OCI-LY7 (cell line): ENCODE data around the gene FCHO2. TPM values are rescaled to one million over a fixed set of nuclear protein-coding genes. Genes with fewer than 3 reads are reported as not detected.
A peak's percentile ranks its signal among the peaks of the same experiment; 100 is the strongest.

ENCODE experiments used
- BruUV-seq: library from RNA; stranded (reverse); fragments of 400-500 nt; replicated peaks from 2 replicates; lab custom pipeline; 2021; lab: Mats Ljungman, UMichigan
- CTCF ChIA-PET: fragments of 300-600 bp; sonication (Branson Sonifier 250); formaldehyde crosslinking; loops from one replicate; lab custom pipeline; 2022; ENCODE audit warnings: antibody characterized with exemption; ENCODE audit not compliant: unreplicated experiment; lab: Charles Lee
- POLR2A ChIA-PET: fragments of 300-600 bp; sonication (Branson Sonifier 250); formaldehyde crosslinking; loops from one replicate; lab custom pipeline; 2022; ENCODE audit warnings: antibody characterized with exemption; lab: Charles Lee
- DNase-seq: peaks from one replicate; pipeline ENCODE4 v3.0.0-alpha.2; 2015; ENCODE audit warnings: low spot score
- H2AFZ ChIP-seq: fragments of 200-600 bp; sonication (generic), shearing (Covaris generic); 2 replicates; pipeline ENCODE4 v1.6.1; 2014; ENCODE audit warnings: mild to moderate bottlenecking, antibody characterized with exemption, low read length, moderate library complexity
- H3K27ac ChIP-seq: fragments of 200-600 bp; sonication (generic); 2 replicates; pipeline ENCODE4 v1.5.1; 2014; ENCODE audit warnings: mixed run types, low read depth, mild to moderate bottlenecking, moderate library complexity, low read length, inconsistent platforms; ENCODE audit not compliant: poor library complexity, severe bottlenecking
- H3K36me3 ChIP-seq: fragments of 200-600 bp; sonication (generic); 2 replicates; pipeline ENCODE4 v1.6.1; 2014; ENCODE audit warnings: mild to moderate bottlenecking, antibody characterized with exemption, low read length, moderate library complexity, mixed read lengths; ENCODE audit not compliant: insufficient read depth
- H3K4me1 ChIP-seq: fragments of 200-600 bp; sonication (generic); 2 replicates; pipeline ENCODE4 v1.5.1; 2014; ENCODE audit warnings: mild to moderate bottlenecking, low read length; ENCODE audit not compliant: insufficient read depth, poor library complexity, severe bottlenecking
- H3K4me2 ChIP-seq: fragments of 200-600 bp; sonication (generic); 2 replicates; pipeline ENCODE4 v1.6.1; 2014; ENCODE audit warnings: mild to moderate bottlenecking, low read length
- H3K4me3 ChIP-seq: fragments of 200-600 bp; sonication (generic); 2 replicates; pipeline ENCODE4 v1.5.1; 2014; ENCODE audit warnings: mild to moderate bottlenecking, low read depth, low read length; ENCODE audit not compliant: poor library complexity, severe bottlenecking
- H3K79me2 ChIP-seq: fragments of 200-600 bp; sonication (generic); 2 replicates; pipeline ENCODE4 v1.6.1; 2016; ENCODE audit warnings: low read depth, mild to moderate bottlenecking, low read length, moderate library complexity, mixed read lengths; ENCODE audit not compliant: insufficient read depth
- H3K9me2 ChIP-seq: fragments of 200-600 bp; sonication (generic); 2 replicates; pipeline ENCODE4 v1.6.1; 2016; ENCODE audit warnings: mild to moderate bottlenecking, low read length, mixed read lengths; ENCODE audit not compliant: insufficient read depth
- H3K9me3 ChIP-seq: fragments of 200-600 bp; sonication (generic); 2 replicates; pipeline ENCODE4 v1.6.1; 2014; ENCODE audit warnings: mild to moderate bottlenecking, mixed run types, low read length, mixed read lengths
- H4K20me1 ChIP-seq: fragments of 200-600 bp; sonication (generic); 2 replicates; pipeline ENCODE4 v1.6.1; 2014; ENCODE audit warnings: mild to moderate bottlenecking, antibody characterized with exemption, low read length, moderate library complexity, mixed read lengths; ENCODE audit not compliant: insufficient read depth
- EZH2phosphoT487 ChIP-seq: fragments of 200-600 bp; sonication (generic); IDR thresholded peaks from 2 replicates; pipeline ENCODE4 v1.6.1; 2018; ENCODE audit warnings: low read depth, borderline replicate concordance, mild to moderate bottlenecking, mixed run types, antibody characterized with exemption, low read length, moderate library complexity, mixed read lengths
- intact Hi-C: fragments of 100-400 bp; cut with micrococcal nuclease; formaldehyde crosslinking; loops from one replicate; pipeline ENCODE4 v1.10.0; 2022; ENCODE audit not compliant: unreplicated experiment
- total RNA-seq, 2 experiments: library from RNA; depleted of rRNA in 1 of 2; stranded (reverse); fragments of >200 nt in 1 of 2; shearing (Covaris generic) in 1 of 2; gene quantifications; 2 replicates each; pipeline ENCODE4 v1.2.3, GENCODE V29; 2014 to 2022
- TF ChIP-seq, protein P1 (sequence below): fragments of 200-600 bp; sonication (generic); conservative IDR thresholded peaks from 2 replicates; pipeline ENCODE4 v1.5.1; 2014; ENCODE audit warnings: mild to moderate bottlenecking, antibody characterized with exemption, low read length, moderate library complexity, mixed read lengths

Gene FCHO2
- total RNA-seq, 2 experiments from 2014 or later, result 7.2 to 7.8 TPM

DNA sequence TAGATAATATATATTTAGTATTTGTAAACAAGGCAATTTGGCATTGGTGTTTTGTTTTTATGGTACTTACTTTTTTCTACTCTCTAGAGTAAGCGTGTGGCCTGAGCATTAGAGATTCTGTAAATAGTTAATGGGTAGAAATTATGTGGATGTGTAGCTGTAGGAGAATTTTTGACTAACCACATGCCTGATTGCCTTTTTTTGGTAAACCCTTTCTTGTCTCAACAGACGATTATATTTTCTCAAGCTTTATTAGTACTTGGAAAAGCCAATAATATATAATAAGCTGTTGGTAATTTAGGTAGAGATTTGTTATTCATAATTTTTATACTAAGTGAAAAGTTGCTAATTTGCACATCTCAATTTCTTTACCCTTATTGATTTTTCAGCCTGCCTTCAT lies 76.8 kb downstream of the FCHO2 start:
- DNase-seq, result no peak
- intact Hi-C loops, result no loop called here
- H4K20me1 ChIP-seq, result no peaks in the 10 kb centered on the region
- no peaks in the 10 kb centered on the region for H3K4me1 ChIP-seq
- H2AFZ ChIP-seq, result no peak overlapping the region
- H3K4me3 ChIP-seq, result no peak overlapping the region
- H3K9me2 ChIP-seq, result no peaks in the 10 kb centered on the region
- CTCF ChIA-PET, result no interaction called here
- POLR2A ChIA-PET, result interaction anchor here (0.6 to 1.2 kb wide), 5 partner anchors 9 to 153 kb away, joined by 3 to 4 read pairs (median 3); no protein-coding TSS in a partner anchor
- no peak overlapping the region for H3K4me2 ChIP-seq
- no TSS peak for BruUV-seq
- no peak overlapping the region for H3K27ac ChIP-seq
- no peaks in the 10 kb centered on the region for H3K9me3 ChIP-seq
- H3K36me3 ChIP-seq, result no peaks in the 10 kb centered on the region
- H3K79me2 ChIP-seq, result no peaks in the 10 kb centered on the region
- no peak for TF ChIP-seq EZH2phosphoT487
- TF ChIP-seq, protein P1, sequence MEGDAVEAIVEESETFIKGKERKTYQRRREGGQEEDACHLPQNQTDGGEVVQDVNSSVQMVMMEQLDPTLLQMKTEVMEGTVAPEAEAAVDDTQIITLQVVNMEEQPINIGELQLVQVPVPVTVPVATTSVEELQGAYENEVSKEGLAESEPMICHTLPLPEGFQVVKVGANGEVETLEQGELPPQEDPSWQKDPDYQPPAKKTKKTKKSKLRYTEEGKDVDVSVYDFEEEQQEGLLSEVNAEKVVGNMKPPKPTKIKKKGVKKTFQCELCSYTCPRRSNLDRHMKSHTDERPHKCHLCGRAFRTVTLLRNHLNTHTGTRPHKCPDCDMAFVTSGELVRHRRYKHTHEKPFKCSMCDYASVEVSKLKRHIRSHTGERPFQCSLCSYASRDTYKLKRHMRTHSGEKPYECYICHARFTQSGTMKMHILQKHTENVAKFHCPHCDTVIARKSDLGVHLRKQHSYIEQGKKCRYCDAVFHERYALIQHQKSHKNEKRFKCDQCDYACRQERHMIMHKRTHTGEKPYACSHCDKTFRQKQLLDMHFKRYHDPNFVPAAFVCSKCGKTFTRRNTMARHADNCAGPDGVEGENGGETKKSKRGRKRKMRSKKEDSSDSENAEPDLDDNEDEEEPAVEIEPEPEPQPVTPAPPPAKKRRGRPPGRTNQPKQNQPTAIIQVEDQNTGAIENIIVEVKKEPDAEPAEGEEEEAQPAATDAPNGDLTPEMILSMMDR, result no peak

- no peak overlapping the region for H2AFZ ChIP-seq
- intact Hi-C loops, result no loop called here
- H3K9me2 ChIP-seq, result no peaks in the 10 kb centered on the region
- TF ChIP-seq, protein P1, result no peak
- no peak for TF ChIP-seq EZH2phosphoT487
- no peaks in the 10 kb centered on the region for H3K4me1 ChIP-seq
- no peak overlapping the region for H3K4me3 ChIP-seq
- no peaks in the 10 kb centered on the region for H3K36me3 ChIP-seq
- no TSS peak for BruUV-seq
- DNase-seq, result no peak
- no peak overlapping the region for H3K4me2 ChIP-seq
- H3K79me2 ChIP-seq, result no peaks in the 10 kb centered on the region
- POLR2A ChIA-PET, result interaction anchor here (0.6 to 1.4 kb wide), 2 partner anchors 12 to 51 kb away, joined by 4 to 5 read pairs; no protein-coding TSS in a partner anchor
- CTCF ChIA-PET, result no interaction called here
- no peaks in the 10 kb centered on the region for H3K9me3 ChIP-seq
- no peak overlapping the region for H3K27ac ChIP-seq
- H4K20me1 ChIP-seq, result no peaks in the 10 kb centered on the region
Observed at GRCh38 chr5:73037545-73037944, 81.7 kb downstream of the FCHO2 start.

- H2AFZ ChIP-seq, result no peak overlapping the region
- no peak for TF ChIP-seq EZH2phosphoT487
- TF ChIP-seq, protein P1, result no peak
- no peak overlapping the region for H3K4me2 ChIP-seq
- H3K36me3 ChIP-seq, result no peaks in the 10 kb centered on the region
- intact Hi-C loops, result no loop called here
- no TSS peak for BruUV-seq
- H3K4me3 ChIP-seq, result no peak overlapping the region
- no peak overlapping the region for H3K27ac ChIP-seq
- no peaks in the 10 kb centered on the region for H3K79me2 ChIP-seq
- no peaks in the 10 kb centered on the region for H4K20me1 ChIP-seq
- H3K9me3 ChIP-seq, result no peaks in the 10 kb centered on the region
- no peaks in the 10 kb centered on the region for H3K9me2 ChIP-seq
- POLR2A ChIA-PET, result no interaction called here
- no peaks in the 10 kb centered on the region for H3K4me1 ChIP-seq
- CTCF ChIA-PET, result no interaction called here
- DNase-seq, result peak; percentile 14
Observed at GRCh38 chr5:73039082-73039481, 83.2 kb downstream of the FCHO2 start.
